Ovary (tissue), 3 donors: Measurements from ENCODE around the gene ZNF106.

Experiments
- EP300 ChIP-seq: sonication (generic); formaldehyde crosslinking; IDR thresholded peaks from one replicate; pipeline ENCODE4 v1.6.1; 2017; ENCODE audit warnings: antibody characterized with exemption
- POLR2A ChIP-seq: fragments of 450-650 bp; IDR thresholded peaks from one replicate; pipeline ENCODE4 v1.6.1; 2017; ENCODE audit warnings: antibody characterized with exemption, mild to moderate bottlenecking, moderate library complexity
- TF ChIP-seq, protein P1 (sequence below), 3 donors: fragments of 450-650 bp in 2 of 3; fragments of 200-600 bp in 1 of 3; IDR thresholded peaks; one replicate each; pipeline versions ENCODE4 v1.5.1 to v1.8.0; 2016 to 2022; ENCODE audit warnings: antibody characterized with exemption in 3 of 3, mild to moderate bottlenecking in 1 of 3
- donor health status: DM: no; HTN: no; CAD: no.

DNA sequence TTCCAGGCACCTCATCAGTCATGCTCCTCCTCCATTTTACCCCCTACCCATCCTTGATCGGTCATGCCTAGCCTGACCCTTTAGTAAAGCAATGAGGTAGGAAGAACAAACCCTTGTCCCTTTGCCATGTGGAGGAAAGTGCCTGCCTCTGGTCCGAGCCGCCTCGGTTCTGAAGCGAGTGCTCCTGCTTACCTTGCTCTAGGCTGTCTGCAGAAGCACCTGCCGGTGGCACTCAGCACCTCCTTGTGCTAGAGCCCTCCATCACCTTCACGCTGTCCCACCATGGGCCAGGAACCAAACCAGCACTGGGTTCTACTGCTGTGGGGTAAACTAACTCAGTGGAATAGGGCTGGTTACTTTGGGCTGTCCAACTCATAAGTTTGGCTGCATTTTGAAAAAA, 79.1 kb downstream of the ZNF106 start:
- TF ChIP-seq, protein P1, sequence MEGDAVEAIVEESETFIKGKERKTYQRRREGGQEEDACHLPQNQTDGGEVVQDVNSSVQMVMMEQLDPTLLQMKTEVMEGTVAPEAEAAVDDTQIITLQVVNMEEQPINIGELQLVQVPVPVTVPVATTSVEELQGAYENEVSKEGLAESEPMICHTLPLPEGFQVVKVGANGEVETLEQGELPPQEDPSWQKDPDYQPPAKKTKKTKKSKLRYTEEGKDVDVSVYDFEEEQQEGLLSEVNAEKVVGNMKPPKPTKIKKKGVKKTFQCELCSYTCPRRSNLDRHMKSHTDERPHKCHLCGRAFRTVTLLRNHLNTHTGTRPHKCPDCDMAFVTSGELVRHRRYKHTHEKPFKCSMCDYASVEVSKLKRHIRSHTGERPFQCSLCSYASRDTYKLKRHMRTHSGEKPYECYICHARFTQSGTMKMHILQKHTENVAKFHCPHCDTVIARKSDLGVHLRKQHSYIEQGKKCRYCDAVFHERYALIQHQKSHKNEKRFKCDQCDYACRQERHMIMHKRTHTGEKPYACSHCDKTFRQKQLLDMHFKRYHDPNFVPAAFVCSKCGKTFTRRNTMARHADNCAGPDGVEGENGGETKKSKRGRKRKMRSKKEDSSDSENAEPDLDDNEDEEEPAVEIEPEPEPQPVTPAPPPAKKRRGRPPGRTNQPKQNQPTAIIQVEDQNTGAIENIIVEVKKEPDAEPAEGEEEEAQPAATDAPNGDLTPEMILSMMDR (IDR thresholded peaks at IDR 0.05) = no peak
- TF ChIP-seq POLR2A (no peak), EP300 (no peak)
